Right renal cortex interstitium (tissue), 3 donors: Measurements from ENCODE around the gene USP5. TPM values are rescaled to one million over a fixed set of nuclear protein-coding genes. Genes with fewer than 3 reads are reported as not detected.
A peak's percentile ranks its signal among the peaks of the same experiment; 100 is the strongest.

Source experiments
- DNase-seq, 3 donors: peaks; one replicate each; pipeline ENCODE4 v3.0.0-alpha.2; 2013; ENCODE audit warnings: low read depth in 3 of 3, low spot score in 2 of 3
- polyA plus RNA-seq, 3 donors: library from polyadenylated mRNA; unstranded; fragments of 120-200 nt; gene quantifications; one replicate each; pipeline ENCODE4 v1.2.1, GENCODE V29; 2013; ENCODE audit not compliant: insufficient read length in 3 of 3

USP5 gene
- polyA plus RNA-seq, 3 donors: 56.7 to 63.5 (median 61.2) TPM

DNA sequence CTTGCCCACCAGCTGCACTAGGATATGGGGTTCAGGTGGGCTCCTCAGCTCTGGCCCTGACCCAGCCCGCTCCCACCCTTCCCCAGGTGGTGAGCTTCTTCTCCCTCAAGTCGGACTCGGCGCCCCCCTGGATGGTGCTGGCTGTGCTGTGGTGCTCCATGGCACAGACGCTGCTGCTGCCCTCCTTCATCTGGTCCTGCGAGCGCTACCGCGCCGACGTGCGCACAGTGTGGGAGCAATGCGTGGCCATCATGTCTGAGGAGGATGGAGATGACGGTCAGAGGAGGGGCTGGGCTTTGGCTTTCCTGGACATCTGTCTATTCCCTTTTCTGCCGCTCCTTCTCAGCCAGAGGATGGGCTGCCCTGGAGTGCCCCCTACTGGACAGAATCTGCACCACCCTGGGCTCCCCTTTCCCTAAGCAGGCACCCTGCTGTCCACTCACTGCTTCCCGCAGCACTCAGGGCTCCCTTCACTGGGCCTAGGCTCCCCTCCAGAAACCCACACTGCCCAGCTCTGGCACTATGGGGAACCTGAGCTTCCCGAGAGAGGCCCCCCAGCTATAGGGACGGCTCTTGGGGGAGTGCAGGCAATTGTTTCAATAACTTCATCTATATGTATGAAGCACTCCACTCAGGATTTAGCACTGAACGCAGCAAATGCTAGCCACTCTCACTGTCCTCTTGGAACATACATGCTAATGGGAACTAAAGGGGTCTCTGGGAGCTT, 26.4 kb upstream of the USP5 start:
- DNase-seq: no peak

- no peak for DNase-seq
These were observed 25.7 kb upstream of the USP5 start for GRCh38 chr12:6826125-6826733.

- DNase-seq: no peak
These were observed 25.1 kb upstream of the USP5 start for GRCh38 chr12:6826734-6827436.

DNA sequence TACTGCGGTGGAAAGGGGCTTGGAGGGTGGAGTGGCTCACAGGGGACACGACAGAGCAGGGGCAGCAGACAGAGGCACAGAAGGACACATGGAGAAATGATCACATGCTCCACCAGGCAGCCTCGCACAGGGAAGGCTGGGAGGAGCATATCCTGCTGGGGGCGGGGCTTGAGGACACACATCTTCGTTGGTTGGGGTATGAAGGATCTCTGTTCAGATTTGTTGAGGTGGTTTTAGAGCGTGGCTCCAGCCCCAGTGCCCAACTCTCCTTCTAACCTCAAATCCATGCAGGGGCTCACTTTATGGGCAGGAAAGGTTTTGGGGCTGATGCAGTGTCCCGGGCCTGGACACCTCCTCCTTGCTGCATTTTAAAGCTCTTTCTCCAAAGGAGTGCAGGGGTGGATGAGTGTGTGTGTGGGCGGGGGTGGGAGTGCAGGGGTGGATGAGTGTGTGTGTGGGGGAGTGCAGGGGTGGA, 24.5 kb upstream of the USP5 start:
- DNase-seq: peak in 1 of 3 donors; percentile 81

DNA sequence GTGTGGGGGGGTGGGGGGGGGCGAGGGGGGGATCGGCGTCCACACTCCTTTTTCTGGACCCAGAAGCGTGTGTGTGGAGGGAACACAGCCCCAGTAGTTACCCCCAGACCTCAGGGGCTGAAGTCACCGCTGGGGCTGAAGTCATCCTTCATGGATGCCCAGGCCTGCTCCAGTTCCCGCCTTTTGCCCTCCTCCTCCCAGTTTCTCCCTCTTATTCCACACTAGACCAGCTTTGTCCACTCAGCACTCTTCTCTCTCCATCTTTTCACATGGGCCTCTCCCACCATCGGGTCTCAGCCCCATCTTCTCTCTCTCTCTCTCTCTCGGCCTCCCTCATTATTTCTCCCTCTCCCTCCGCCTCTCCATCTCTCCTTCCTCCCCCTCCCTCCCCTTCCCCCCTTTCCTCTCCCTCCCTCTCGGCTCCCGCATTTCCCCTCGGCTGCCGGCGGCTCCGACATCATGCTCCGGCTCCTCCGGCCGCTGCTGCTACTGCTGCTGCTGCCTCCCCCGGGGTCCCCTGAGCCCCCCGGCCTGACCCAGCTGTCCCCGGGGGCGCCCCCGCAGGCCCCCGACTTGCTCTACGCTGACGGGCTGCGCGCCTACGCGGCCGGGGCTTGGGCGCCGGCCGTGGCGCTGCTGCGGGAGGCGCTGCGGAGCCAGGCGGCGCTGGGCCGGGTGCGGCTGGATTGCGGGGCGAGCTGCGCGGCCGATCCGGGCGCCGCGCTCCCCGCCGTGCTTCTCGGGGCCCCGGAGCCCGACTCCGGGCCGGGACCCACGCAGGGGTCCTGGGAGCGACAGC, 23.8 kb upstream of the USP5 start, which contains the start of gene P3H3:
Gene P3H3 (plus strand): TSS at position 426 of the 799 bp plus-strand sequence. CDS start 34 bp downstream, at position 460.
- peak in 1 of 3 donors; percentile 45 for DNase-seq

GRCh38 chr12:6828781-6829535, 23.0 kb upstream of the USP5 start:
- DNase-seq: peak in 1 of 3 donors; percentile 44

GRCh38 chr12:6829536-6830220, 22.3 kb upstream of the USP5 start:
- DNase-seq: no peak

- no peak for DNase-seq
These were observed 21.6 kb upstream of the USP5 start for GRCh38 chr12:6830286-6830890.

GRCh38 chr12:6830999-6831398, 21.0 kb upstream of the USP5 start:
- no peak for DNase-seq

- DNase-seq: no peak
These were observed 20.4 kb upstream of the USP5 start for GRCh38 chr12:6831450-6831995.

GRCh38 chr12:6832125-6832524, 19.8 kb upstream of the USP5 start:
- DNase-seq: no peak

GRCh38 chr12:6833189-6833890, 18.6 kb upstream of the USP5 start:
- no peak for DNase-seq

- DNase-seq: no peak
These were observed 17.7 kb upstream of the USP5 start for GRCh38 chr12:6834254-6834653.

DNA sequence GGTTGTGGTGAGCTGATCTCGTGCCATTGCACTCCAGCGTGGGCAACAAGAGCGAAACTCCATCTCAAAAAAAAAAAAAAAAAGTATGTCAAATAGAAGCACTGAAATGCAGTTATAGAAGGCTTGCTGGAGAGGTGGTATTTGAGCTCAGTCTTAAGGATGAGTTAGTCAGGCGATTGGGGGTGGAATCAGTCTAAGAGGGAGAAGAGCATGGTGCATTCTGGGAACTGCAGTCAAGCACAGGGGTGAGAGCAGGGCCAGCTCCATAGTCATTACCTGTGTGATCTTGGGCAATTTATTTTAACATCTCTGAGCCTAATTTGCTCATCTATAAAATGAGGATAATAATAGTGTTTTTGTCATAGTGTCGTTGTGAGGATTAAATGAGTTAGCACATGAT, 17.1 kb upstream of the USP5 start:
- no peak for DNase-seq

DNA sequence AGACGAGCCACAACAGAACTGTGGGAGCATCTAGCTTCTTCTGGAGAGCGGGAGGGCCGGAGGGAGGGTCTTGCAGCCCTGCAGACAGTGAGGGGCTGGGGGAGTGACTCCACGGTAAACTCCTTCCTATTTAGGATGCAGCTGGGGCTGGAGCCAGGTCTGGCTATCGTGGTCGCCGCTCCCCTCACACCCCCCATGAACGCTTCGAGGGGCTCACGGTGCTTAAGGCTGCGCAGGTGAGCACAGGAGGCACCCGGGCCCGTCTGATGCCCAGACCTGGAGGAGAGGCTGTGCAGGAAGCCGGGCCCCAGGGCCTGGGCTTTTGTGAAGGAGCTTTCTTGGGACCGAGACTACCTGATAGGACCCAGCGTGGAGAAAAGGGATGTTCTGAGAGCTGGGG, 15.1 kb upstream of the USP5 start:
- DNase-seq: no peak

DNA sequence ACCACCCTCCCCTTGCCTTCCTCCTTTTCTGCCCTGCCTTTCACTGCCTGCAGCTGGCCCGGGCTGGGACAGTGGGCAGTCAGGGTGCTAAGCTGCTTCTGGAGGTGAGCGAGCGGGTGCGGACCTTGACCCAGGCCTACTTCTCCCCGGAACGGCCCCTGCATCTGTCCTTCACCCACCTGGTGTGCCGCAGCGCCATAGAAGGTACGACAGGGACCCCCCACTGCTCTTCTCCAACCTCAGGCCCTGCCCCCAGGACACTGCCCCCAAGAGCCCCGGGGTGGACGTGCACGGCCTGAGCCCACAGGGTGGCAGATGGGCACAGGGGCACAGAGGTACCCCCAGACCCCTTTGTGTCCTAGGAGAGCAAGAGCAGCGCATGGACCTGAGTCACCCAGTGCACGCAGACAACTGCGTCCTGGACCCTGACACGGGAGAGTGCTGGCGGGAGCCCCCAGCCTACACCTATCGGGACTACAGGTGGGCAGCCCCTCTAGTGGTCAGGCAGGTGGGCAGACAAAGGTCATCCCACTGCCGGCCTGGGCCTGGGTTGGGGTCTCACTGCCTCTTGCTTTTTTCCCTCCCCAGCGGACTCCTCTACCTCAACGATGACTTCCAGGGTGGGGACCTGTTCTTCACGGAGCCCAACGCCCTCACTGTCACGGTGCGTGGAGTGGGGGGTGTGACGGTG, 14.4 kb upstream of the USP5 start:
- DNase-seq: no peak

DNA sequence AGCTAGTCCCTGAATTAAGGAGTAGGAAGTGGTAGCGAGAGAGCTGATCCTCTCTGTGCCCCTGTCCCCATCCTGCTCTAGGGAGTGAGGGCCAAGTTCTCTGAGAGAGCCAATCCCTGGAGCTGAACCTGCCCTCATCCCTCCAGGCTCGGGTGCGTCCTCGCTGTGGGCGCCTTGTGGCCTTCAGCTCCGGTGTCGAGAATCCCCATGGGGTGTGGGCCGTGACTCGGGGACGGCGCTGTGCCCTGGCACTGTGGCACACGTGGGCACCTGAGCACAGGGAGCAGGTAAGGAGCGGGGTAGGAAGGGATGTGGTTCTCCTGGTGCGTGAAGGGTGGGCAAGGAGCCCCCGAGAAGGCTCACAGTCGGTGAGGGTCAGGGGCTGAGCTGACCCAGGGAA, 13.1 kb upstream of the USP5 start:
- DNase-seq: no peak
